Neutrophil (primary cell): ENCODE results near the gene UQCC2.

Experiments
- H3K27ac ChIP-seq: fragments of 200-600 bp; sonication (generic); 2 replicates; pipeline ENCODE4 v1.5.1; 2016; ENCODE audit warnings: mild to moderate bottlenecking, moderate library complexity
- H3K27me3 ChIP-seq: fragments of 200-600 bp; sonication (generic); 2 replicates; pipeline ENCODE4 v1.6.0; 2016; ENCODE audit warnings: mild to moderate bottlenecking
- H3K36me3 ChIP-seq: fragments of 200-600 bp; sonication (generic); 2 replicates; pipeline ENCODE4 v1.5.1; 2017
- H3K4me1 ChIP-seq, 2 experiments: fragments of 200-600 bp in 1 of 2; sonication (generic) in 1 of 2; 1 replicate in 1 of 2; 2 replicates in 1 of 2; pipeline versions ENCODE4 v1.5.1 to v1.6.1; 2013 to 2016; ENCODE audit warnings: low read depth in 1 of 2, low read length in 1 of 2, mild to moderate bottlenecking in 1 of 2, moderate library complexity in 1 of 2; ENCODE audit not compliant: control insufficient read depth in 1 of 2, insufficient read depth in 1 of 2
- H3K4me3 ChIP-seq, 2 experiments: fragments of 200-600 bp in 1 of 2; sonication (generic) in 1 of 2; 1 replicate in 1 of 2; 2 replicates in 1 of 2; pipeline ENCODE4 v1.5.1; 2013 to 2016; ENCODE audit warnings: low read depth in 1 of 2, low read length in 1 of 2, mild to moderate bottlenecking in 1 of 2, moderate library complexity in 1 of 2
- H3K9me3 ChIP-seq: fragments of 200-600 bp; sonication (generic); 2 replicates; pipeline ENCODE4 v1.5.1; 2016
- TF ChIP-seq, protein P1 (sequence below): fragments of 200-600 bp; sonication (generic); IDR thresholded peaks from 2 replicates; pipeline ENCODE4 v1.5.1; 2016; ENCODE audit warnings: antibody characterized with exemption

UQCC2 gene

GRCh38 chr6:33713786-33714185, 2.3 kb upstream of the UQCC2 start:
- Histone ChIP-seq H3K9me3 (no peaks in the 10 kb centered on the region), H3K36me3 (no peaks in the 10 kb centered on the region), H3K4me1 (peaks cover 12 to 14% of the 10 kb centered on the region in 2 experiments), H3K27me3 (no peaks in the 10 kb centered on the region), H3K27ac (no peak overlapping the region), H3K4me3 (no peak overlapping the region)
- TF ChIP-seq, protein P1, sequence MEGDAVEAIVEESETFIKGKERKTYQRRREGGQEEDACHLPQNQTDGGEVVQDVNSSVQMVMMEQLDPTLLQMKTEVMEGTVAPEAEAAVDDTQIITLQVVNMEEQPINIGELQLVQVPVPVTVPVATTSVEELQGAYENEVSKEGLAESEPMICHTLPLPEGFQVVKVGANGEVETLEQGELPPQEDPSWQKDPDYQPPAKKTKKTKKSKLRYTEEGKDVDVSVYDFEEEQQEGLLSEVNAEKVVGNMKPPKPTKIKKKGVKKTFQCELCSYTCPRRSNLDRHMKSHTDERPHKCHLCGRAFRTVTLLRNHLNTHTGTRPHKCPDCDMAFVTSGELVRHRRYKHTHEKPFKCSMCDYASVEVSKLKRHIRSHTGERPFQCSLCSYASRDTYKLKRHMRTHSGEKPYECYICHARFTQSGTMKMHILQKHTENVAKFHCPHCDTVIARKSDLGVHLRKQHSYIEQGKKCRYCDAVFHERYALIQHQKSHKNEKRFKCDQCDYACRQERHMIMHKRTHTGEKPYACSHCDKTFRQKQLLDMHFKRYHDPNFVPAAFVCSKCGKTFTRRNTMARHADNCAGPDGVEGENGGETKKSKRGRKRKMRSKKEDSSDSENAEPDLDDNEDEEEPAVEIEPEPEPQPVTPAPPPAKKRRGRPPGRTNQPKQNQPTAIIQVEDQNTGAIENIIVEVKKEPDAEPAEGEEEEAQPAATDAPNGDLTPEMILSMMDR = no peak

DNA sequence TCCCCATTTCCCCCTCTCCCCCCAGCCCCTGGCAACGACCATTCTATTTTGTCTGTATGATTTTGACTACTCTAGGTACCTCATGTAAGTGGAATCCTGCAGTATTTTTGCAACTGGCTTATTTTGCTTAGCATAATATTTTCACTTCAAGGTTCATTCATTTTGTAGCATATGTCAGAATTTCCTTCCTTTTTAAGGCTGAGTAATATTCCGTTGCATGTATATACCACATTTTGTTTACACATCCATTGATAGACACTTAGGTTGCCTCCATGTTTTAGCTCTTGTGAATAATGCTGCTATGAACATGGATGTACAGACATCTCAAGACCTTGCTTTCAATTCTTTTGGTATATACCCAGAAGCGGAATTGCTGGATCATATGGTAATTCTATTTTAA, 1.4 kb upstream of the UQCC2 start:
- Histone ChIP-seq H3K27ac (no peak overlapping the region), H3K4me1 (peaks cover 12 to 14% of the 10 kb centered on the region in 2 experiments), H3K9me3 (no peaks in the 10 kb centered on the region), H3K4me3 (no peak overlapping the region), H3K27me3 (no peaks in the 10 kb centered on the region), H3K36me3 (no peaks in the 10 kb centered on the region)
- TF ChIP-seq, protein P1 = no peak

GRCh38 chr6:33710296-33711121, 991 bp downstream of the UQCC2 start:
- H3K9me3 ChIP-seq = no peaks in the 10 kb centered on the region
- peak overlapping the region; percentile 95 to 99 for H3K4me3 ChIP-seq
- H3K27ac ChIP-seq = no peak overlapping the region

GRCh38 chr6:33709605-33710295, 1.8 kb downstream of the UQCC2 start:
- Histone ChIP-seq H3K4me1 (peaks cover 12 to 14% of the 10 kb centered on the region in 2 experiments), H3K36me3 (no peaks in the 10 kb centered on the region), H3K27me3 (no peaks in the 10 kb centered on the region), H3K4me3 (no peak overlapping the region), H3K9me3 (no peaks in the 10 kb centered on the region), H3K27ac (no peak overlapping the region)
- TF ChIP-seq, protein P1 = no peak

More at GRCh38 chr6:33710296-33711121, 991 bp downstream of the UQCC2 start:
- no peaks in the 10 kb centered on the region for H3K27me3 ChIP-seq
- TF ChIP-seq, protein P1 = no peak
- no peaks in the 10 kb centered on the region for H3K36me3 ChIP-seq
- peaks cover 12 to 14% of the 10 kb centered on the region in 2 experiments for H3K4me1 ChIP-seq

GRCh38 chr6:33708516-33709204, 2.8 kb downstream of the UQCC2 start:
- TF ChIP-seq, protein P1 = no peak
- no peaks in the 10 kb centered on the region for H3K36me3 ChIP-seq
- no peaks in the 10 kb centered on the region for H3K27me3 ChIP-seq
- H3K27ac ChIP-seq = no peak overlapping the region
- H3K4me3 ChIP-seq = no peak overlapping the region
- H3K4me1 ChIP-seq = peaks cover 12 to 14% of the 10 kb centered on the region in 2 experiments
- H3K9me3 ChIP-seq = no peaks in the 10 kb centered on the region
